KBM-7 (cell line): ENCODE measurements around the gene SPPL2C.

Experiments
- DNase-seq: peaks from one replicate; pipeline ENCODE4 v3.0.0-alpha.2; 2015
- in situ Hi-C: fragments of 300-500 bp; cut with MboI; formaldehyde crosslinking; loops from 2 replicates; pipeline ENCODE4 v1.14.3; 2020; ENCODE audit warnings: low sequenced_read_pairs, low pct_unique_long_range_greater_than_20kb, mixed read lengths

SPPL2C gene

GRCh38 chr17:45826919-45827588 is 17.6 kb upstream of the SPPL2C start:
- in situ Hi-C loops, result no loop called here
- DNase-seq, result no peak

DNA sequence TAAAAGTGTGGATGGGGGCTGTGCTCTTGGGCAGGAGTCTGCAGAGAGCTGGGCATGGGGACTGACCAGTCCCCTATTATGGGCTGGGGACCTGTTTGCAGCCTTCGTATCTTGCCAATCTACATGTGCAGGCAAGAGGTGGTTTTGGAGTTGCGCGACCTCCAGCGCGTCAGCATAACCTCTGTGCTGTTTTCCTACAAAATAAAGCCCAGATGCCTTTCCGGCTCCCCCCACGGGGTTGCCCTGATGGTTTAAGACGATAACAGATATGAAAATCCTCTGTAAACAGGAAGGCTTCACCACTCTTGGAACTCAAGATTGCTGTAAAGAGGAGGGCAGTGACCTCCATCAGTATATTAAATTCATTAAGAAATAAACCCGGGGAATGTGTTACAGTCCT is 16.5 kb upstream of the SPPL2C start:
- peak; percentile 25 for DNase-seq
- in situ Hi-C loops, result no loop called here

DNA sequence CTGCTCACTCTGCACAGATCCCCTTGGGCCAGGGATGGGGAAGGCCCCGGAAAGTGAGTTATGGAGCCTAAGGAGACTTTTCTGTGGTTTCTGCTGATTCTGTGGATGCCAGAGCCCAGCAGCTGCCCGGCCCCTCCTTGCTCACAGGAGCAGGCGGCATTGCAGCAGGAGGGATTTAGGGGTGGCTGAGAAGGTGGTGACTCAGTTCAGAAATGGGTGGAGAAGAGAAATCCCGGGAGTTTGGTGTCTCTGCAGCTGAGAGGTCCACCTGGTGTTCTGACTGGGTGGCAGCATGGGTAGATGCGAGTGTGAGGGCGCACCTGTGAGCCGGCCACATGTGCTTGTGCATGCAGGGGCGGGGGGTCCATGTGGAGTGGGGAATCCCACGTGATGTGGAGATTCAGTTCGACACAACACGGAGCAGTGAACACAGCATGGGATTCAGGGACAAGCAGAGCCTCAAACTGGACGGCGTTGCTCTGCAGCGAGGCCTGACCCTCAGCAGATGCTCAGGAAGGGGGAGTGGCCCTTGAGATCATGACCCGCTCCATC is 16.0 kb upstream of the SPPL2C start:
- no peak for DNase-seq
- in situ Hi-C loops, result no loop called here

DNA sequence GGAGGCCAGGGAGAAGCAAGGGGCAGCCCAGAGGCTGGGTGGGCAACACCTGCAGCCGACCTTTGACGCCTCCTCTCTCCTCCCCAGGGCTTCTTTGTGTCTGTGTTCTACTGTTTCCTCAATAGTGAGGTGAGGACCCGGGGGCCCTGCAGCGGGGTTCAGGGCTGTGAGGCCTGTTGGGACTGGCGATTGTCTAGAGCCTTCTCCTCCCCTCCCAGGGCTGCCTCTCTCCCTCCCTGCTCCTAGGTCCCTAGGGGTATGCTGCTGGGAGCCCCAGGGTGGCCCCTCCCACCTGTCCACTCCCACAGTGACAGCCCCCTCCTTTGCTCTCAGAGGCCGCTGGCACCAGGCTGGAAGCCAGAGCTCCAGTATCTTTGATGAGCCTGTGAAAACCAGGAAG is 10.8 kb upstream of the SPPL2C start:
- in situ Hi-C loops, result no loop called here
- no peak for DNase-seq

- in situ Hi-C loops, result no loop called here
- DNase-seq, result no peak
Measured at GRCh38 chr17:45834471-45835396, 9.9 kb upstream of the SPPL2C start.

GRCh38 chr17:45835481-45835880 is 9.2 kb upstream of the SPPL2C start:
- in situ Hi-C loops, result no loop called here
- DNase-seq, result no peak

- DNase-seq, result no peak
Measured at GRCh38 chr17:45836047-45837044, 8.3 kb upstream of the SPPL2C start.

DNA sequence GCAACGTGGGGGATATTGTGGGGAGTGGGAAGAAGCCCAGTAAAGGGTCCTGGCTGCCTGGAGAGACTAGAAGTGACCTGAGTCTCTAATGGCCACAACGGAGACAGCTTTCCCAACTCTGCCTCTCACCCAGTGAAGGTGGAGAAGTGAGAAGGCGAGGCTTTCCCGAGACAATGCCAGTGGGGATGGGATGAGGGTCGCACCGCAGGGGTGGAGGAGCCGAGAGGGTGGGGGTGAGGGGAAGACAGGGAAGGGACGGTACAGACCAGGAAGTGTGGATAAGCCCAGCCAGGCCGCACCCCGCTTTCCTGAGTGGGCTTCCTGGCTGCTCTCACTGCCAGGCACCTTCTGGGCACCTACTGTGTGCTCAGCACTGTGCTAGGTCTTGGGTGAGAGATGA is 7.5 kb upstream of the SPPL2C start:
- in situ Hi-C loops, result no loop called here
- DNase-seq, result no peak

More at GRCh38 chr17:45836047-45837044, 8.3 kb upstream of the SPPL2C start:
- in situ Hi-C loops, result no loop called here

DNA sequence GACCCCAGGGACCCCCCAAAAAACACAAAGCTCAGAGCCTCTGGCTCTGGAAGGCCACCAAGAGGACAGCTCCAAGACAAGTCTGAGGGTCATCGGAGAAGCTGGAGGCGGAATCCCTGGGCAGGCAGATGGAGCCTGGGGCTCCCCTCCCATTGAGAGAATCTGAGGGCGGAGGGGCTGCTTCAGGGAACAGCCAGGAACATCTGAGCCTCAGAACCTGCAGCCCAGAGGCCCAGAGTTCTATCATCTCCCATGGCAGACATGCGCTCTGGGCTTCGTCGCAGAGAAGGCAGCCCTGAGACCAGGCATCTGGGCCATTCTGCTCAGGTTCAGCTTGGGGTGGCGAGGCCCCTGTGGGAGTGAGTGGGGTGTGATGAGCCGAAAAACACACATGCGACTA is 7.1 kb upstream of the SPPL2C start:
- in situ Hi-C loops, result no loop called here
- no peak for DNase-seq

GRCh38 chr17:45838751-45839295 is 5.9 kb upstream of the SPPL2C start:
- DNase-seq, result no peak
- in situ Hi-C loops, result no loop called here

GRCh38 chr17:45839442-45839841 is 5.2 kb upstream of the SPPL2C start:
- in situ Hi-C loops, result no loop called here
- DNase-seq, result no peak

- in situ Hi-C loops, result no loop called here
- DNase-seq, result no peak
Measured at GRCh38 chr17:45841186-45841585, 3.5 kb upstream of the SPPL2C start.

DNA sequence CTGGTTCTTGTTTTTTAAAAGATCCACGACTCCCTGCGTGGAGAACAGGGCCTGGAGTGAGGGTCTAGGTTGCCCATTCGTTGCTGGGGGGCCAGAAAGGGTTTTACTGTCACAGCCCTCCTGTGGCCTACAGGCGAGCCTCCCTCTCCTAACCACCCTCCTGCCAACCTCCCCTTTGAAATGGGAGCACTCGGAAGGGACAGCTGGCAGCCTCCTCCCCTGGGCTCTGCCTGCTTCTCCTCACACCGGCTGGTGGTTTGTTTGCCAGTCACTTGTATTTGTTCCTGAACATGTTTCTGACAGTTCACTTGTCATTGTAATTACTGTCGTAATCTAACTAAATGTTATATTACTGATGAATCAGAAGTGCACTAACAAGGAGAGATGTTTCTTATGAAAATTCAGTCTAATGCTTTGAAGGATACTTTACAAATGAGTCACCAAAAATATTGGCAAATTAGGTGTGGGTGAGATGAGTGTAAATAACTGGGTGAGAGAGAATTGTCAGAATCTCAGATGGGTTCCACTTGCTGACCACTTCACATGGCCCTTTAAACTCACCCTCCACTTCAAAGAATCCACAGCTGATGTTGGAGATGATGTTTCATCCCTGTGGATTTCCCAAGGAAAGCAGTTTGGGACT is 2.7 kb upstream of the SPPL2C start:
- DNase-seq, result no peak
- in situ Hi-C loops, result no loop called here

GRCh38 chr17:45843722-45844121 is 959 bp upstream of the SPPL2C start:
- no peak for DNase-seq
- in situ Hi-C loops, result no loop called here

- no peak for DNase-seq
- in situ Hi-C loops, result no loop called here
Measured at GRCh38 chr17:45845376-45846185, 900 bp downstream of the SPPL2C start.

DNA sequence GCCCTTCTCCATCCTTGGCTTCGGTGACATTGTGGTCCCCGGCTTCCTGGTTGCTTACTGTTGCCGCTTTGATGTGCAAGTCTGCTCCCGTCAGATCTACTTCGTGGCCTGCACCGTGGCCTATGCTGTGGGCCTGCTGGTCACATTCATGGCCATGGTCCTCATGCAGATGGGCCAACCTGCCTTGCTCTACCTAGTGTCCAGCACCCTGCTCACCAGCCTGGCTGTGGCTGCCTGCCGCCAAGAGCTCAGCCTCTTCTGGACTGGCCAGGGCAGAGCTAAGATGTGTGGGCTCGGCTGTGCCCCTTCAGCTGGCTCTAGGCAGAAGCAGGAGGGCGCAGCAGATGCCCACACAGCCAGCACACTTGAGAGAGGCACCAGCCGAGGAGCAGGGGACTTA is 1.5 kb downstream of the SPPL2C start:
- in situ Hi-C loops, result no loop called here
- no peak for DNase-seq

- in situ Hi-C loops, result no loop called here
- no peak for DNase-seq
Measured at GRCh38 chr17:45846646-45847045, 2.0 kb downstream of the SPPL2C start.

DNA sequence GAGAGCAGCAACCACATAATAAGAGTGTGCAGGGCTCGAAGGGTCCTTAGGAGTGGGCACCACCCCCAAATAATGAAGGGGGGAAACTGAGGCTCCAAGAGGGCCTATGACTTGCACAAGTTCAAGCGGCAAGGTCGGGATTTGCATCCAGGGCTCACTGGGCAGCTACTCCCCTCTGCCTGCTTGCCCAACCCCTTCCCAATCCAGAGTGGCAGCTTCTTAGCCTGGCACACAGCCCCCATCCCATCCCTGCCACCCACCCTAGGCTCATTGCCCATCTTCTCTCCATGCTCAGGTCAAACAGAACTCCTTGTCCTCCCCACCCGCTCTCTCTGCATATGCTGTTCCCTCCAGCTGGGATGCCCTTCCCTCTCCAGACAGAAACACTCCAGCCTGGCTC is 2.4 kb downstream of the SPPL2C start:
- no peak for DNase-seq
- in situ Hi-C loops, result no loop called here
